CD4-positive, alpha-beta T cell treated with Interleukin-1 beta for 1 hour (primary cell): ENCODE results near the gene PLEKHA8.

ENCODE experiments used
- DNase-seq, 2 donors: peaks; one replicate each; pipeline ENCODE4 v3.0.0-alpha.2; 2020 to 2022

PLEKHA8 gene

GRCh38 chr7:30171766-30172447 is 143.7 kb downstream of the PLEKHA8 start:
- DNase-seq = no peak

GRCh38 chr7:30172451-30172850 is 144.2 kb downstream of the PLEKHA8 start:
- no peak for DNase-seq

- DNase-seq = no peak
These were observed 145.1 kb downstream of the PLEKHA8 start for GRCh38 chr7:30173058-30173897.

GRCh38 chr7:30175180-30175579 is 147.0 kb downstream of the PLEKHA8 start:
- DNase-seq = no peak

- DNase-seq = no peak
These were observed 147.5 kb downstream of the PLEKHA8 start for GRCh38 chr7:30175636-30176147.

GRCh38 chr7:30176463-30177109 is 148.4 kb downstream of the PLEKHA8 start:
- DNase-seq = no peak

- no peak for DNase-seq
These were observed 149.0 kb downstream of the PLEKHA8 start for GRCh38 chr7:30177186-30177585.

- no peak for DNase-seq
These were observed 149.8 kb downstream of the PLEKHA8 start for GRCh38 chr7:30177965-30178364.

- DNase-seq = no peak
These were observed 150.7 kb downstream of the PLEKHA8 start for GRCh38 chr7:30178748-30179436.
